ENCODE results near the gene ABCD2. TPM values are rescaled to one million over a fixed set of nuclear protein-coding genes. Genes with fewer than 3 reads are reported as not detected.
"Not testable (repeated sequence)": the region's sequence is repeated elsewhere in the genome, so short reads cannot be mapped to it uniquely, and the experiment has no call there.

The ABCD2 gene
- total and polyA plus RNA-seq, 9 of the 15 experiments (the other 6 are each of a cell fraction or from before 2014, with no cell fraction given), result 0.01 to 0.08 (median 0.04) TPM; not detected in 3

- H3K27me3 ChIP-seq (ENCODE audit: control insufficient read depth in 2 of 2, insufficient read depth in 2 of 2, low read length in 2 of 2); intact Hi-C loops (cut with micrococcal nuclease); BruUV-seq (replicated peaks); H3K4me3 ChIP-seq; H3K9ac ChIP-seq (ENCODE audit: insufficient read depth in 1 of 2, low read depth in 2 of 2, low read length in 2 of 2); H3K36me3 ChIP-seq (ENCODE audit: control insufficient read depth, insufficient read depth, low read length); H3K9me3 ChIP-seq (replicated peaks; ENCODE audit: control insufficient read depth, insufficient read depth, low read depth, low read length); ATAC-seq; H3K9me1 ChIP-seq (ENCODE audit: control insufficient read depth, insufficient read depth, low read length); H3K4me2 ChIP-seq (ENCODE audit: insufficient read depth, low read length); CTCF ChIA-PET (ENCODE audit: low intra/inter-chr PET ratio); DNase-seq (ENCODE audit: extremely low read depth in 1 of 4, low spot score in 3 of 4); POLR2A ChIA-PET; in situ Hi-C loops (cut with MboI); H3K4me1 ChIP-seq (replicated peaks in 1 of 2; ENCODE audit: control insufficient read depth in 2 of 2, insufficient read depth in 2 of 2, low read length in 2 of 2); H4K20me1 ChIP-seq (replicated peaks; ENCODE audit: control insufficient read depth, insufficient read depth, low read length); H3K27ac ChIP-seq (ENCODE audit: extremely low read depth, low read depth, low read length); FAIRE-seq; H2AFZ ChIP-seq (ENCODE audit: low read depth, low read length); H3K79me2 ChIP-seq (ENCODE audit: control insufficient read depth, insufficient read depth, low read length): not testable (repeated sequence)
- peak; percentile 21 for TF ChIP-seq RBM25 (IDR thresholded peaks at IDR 0.05; ENCODE audit: low read depth, low read length, severe bottlenecking)
- peak; percentile 70 for TF ChIP-seq ZNF146 (CRISPR knock-in tag; IDR thresholded peaks at IDR 0.05; ENCODE audit: unreplicated experiment)
Observed at GRCh38 chr12:39522167-39522566, 97.4 kb downstream of the ABCD2 start.

GRCh38 chr12:39510001-39510400 is 109.6 kb downstream of the ABCD2 start:
- 17% methylated on average over 1 of the region's 1 CpG for WGBS (ENCODE audit: insufficient coverage, low coverage, missing lambda C conversion rate)
- intact Hi-C loops (cut with micrococcal nuclease) (no loop called here), in situ Hi-C loops (cut with MboI) (no loop called here)
- H3K9me1 ChIP-seq (ENCODE audit: control insufficient read depth, insufficient read depth, low read length), result no peaks in the 10 kb centered on the region
- no peak overlapping the region for H3K4me3 ChIP-seq
- no peaks in the 10 kb centered on the region for H3K27me3 ChIP-seq (ENCODE audit: control insufficient read depth in 2 of 2, insufficient read depth in 2 of 2, low read length in 2 of 2)
- H4K20me1 ChIP-seq (replicated peaks; ENCODE audit: control insufficient read depth, insufficient read depth, low read length), result no peaks in the 10 kb centered on the region
- H3K79me2 ChIP-seq (ENCODE audit: control insufficient read depth, insufficient read depth, low read length), result no peaks in the 10 kb centered on the region
- no peaks in the 10 kb centered on the region; a peak in 1 of 5 replicates for H3K4me1 ChIP-seq (replicated peaks in 1 of 2; ENCODE audit: control insufficient read depth in 2 of 2, insufficient read depth in 2 of 2, low read length in 2 of 2)
- H3K9ac ChIP-seq (ENCODE audit: insufficient read depth in 1 of 2, low read depth in 2 of 2, low read length in 2 of 2), result no peak overlapping the region
- POLR2A ChIA-PET, result no interaction called here
- CTCF ChIA-PET (ENCODE audit: low intra/inter-chr PET ratio), result no interaction called here
- no peak overlapping the region for H3K4me2 ChIP-seq (ENCODE audit: insufficient read depth, low read length)
- H3K36me3 ChIP-seq (ENCODE audit: control insufficient read depth, insufficient read depth, low read length), result no peaks in the 10 kb centered on the region
- H2AFZ ChIP-seq (ENCODE audit: low read depth, low read length), result no peak overlapping the region
- no TSS peak for BruUV-seq (replicated peaks)
- H3K27ac ChIP-seq (ENCODE audit: extremely low read depth, low read depth, low read length), result no peak overlapping the region
- no peak for DNase-seq (ENCODE audit: extremely low read depth in 1 of 4, low spot score in 3 of 4)
- no peak for FAIRE-seq
- TF ChIP-seq MCM3 (IDR thresholded peaks at IDR 0.05), result no peak
- no peak for TF ChIP-seq RCOR1 (IDR thresholded peaks at IDR 0.05; ENCODE audit: borderline replicate concordance in 1 of 2, low read depth in 2 of 2, low read length in 2 of 2)
- TF ChIP-seq DMBX1 (CRISPR knock-in tag; IDR thresholded peaks at IDR 0.05; ENCODE audit: borderline replicate concordance), result no peak
- TF ChIP-seq KAT8 (IDR thresholded peaks at IDR 0.05; ENCODE audit: low read depth), result no peak
- no peak for TF ChIP-seq BRD4 (IDR thresholded peaks at IDR 0.05)
- no peak for TF ChIP-seq NCOA4 (IDR thresholded peaks at IDR 0.05; ENCODE audit: partially characterized antibody)
- no peak for TF ChIP-seq TFAM (CRISPR knock-in tag; conservative IDR thresholded peaks at IDR 0.05)
- TF ChIP-seq TAF9B (IDR thresholded peaks at IDR 0.05; ENCODE audit: partially characterized antibody), result no peak
- ATAC-seq, result no peak
- peaks cover 4% of the 10 kb centered on the region for H3K9me3 ChIP-seq (replicated peaks; ENCODE audit: control insufficient read depth, insufficient read depth, low read depth, low read length)
